Spleen (tissue), 11 donors: Measurements from ENCODE around the gene BPGM. TPM values are rescaled to one million over a fixed set of nuclear protein-coding genes. Genes with fewer than 3 reads are reported as not detected.
A peak's percentile ranks its signal among the peaks of the same experiment; 100 is the strongest.

Source experiments
- DNase-seq: peaks from one replicate; pipeline ENCODE4 v3.0.0-alpha.2; 2020
- H3K27ac ChIP-seq, 8 donors: fragments of 200-600 bp; sonication (generic) in 7 of 8; 1 replicate in 4 of 8; 2 replicates in 4 of 8; pipeline versions ENCODE4 v1.5.0 to v1.8.0; 2016 to 2021; ENCODE audit warnings: inconsistent platforms in 4 of 8, mild to moderate bottlenecking in 4 of 8, moderate library complexity in 1 of 8
- H3K27me3 ChIP-seq, 7 donors: fragments of 200-600 bp; sonication (generic) in 6 of 7; replicated peaks in 1 of 7; 1 replicate in 4 of 7; 2 replicates in 3 of 7; pipeline versions ENCODE4 v1.5.0 to v1.8.0; 2016 to 2021; ENCODE audit warnings: inconsistent platforms in 3 of 7, mild to moderate bottlenecking in 1 of 7
- H3K36me3 ChIP-seq, 6 donors: fragments of 200-600 bp; sonication (generic) in 5 of 6; 1 replicate in 4 of 6; 2 replicates in 2 of 6; pipeline versions ENCODE4 v1.5.0 to v1.8.0; 2016 to 2021; ENCODE audit warnings: inconsistent platforms in 2 of 6
- H3K4me1 ChIP-seq, 6 donors: fragments of 200-600 bp; sonication (generic) in 5 of 6; 1 replicate in 3 of 6; 2 replicates in 3 of 6; pipeline versions ENCODE4 v1.5.0 to v1.8.0; 2016 to 2021; ENCODE audit warnings: inconsistent platforms in 3 of 6
- H3K4me3 ChIP-seq, 8 donors: fragments of 200-600 bp; sonication (generic) in 7 of 8; 1 replicate in 4 of 8; 2 replicates in 4 of 8; pipeline versions ENCODE4 v1.5.0 to v1.8.0; 2016 to 2021; ENCODE audit warnings: inconsistent platforms in 4 of 8, mild to moderate bottlenecking in 4 of 8, moderate library complexity in 2 of 8
- H3K9me3 ChIP-seq, 8 donors: fragments of 200-600 bp; sonication (generic) in 7 of 8; 1 replicate in 4 of 8; 2 replicates in 4 of 8; pipeline versions ENCODE4 v1.5.0 to v1.8.0; 2016 to 2021; ENCODE audit warnings: inconsistent platforms in 4 of 8
- POLR2A ChIP-seq, 3 donors: fragments of 450-650 bp; IDR thresholded peaks; one replicate each; pipeline ENCODE4 v1.5.1; 2017; ENCODE audit warnings: antibody characterized with exemption in 3 of 3, mild to moderate bottlenecking in 1 of 3
- POLR2AphosphoS5 ChIP-seq, 3 donors: sonication (generic); formaldehyde crosslinking; IDR thresholded peaks; one replicate each; pipeline ENCODE4 v1.5.1; 2017; ENCODE audit warnings: antibody characterized with exemption in 3 of 3
- WGBS, 5 donors: extraction: QIAGEN DNeasy Blood & Tissue Kit in 3 of 5; methylation state at CpG; one replicate each; pipeline versions ENCODE4 v1.1.5 to v1.1.7; 2013 to 2018; 5-methylcytosine and 5-hydroxymethylcytosine counted together
- intact Hi-C: fragments of 100-400 bp; cut with DNase I; formaldehyde crosslinking; loops from one replicate; pipeline ENCODE4 v1.15.0; 2023; ENCODE audit warnings: low total_unique reads
- polyA plus RNA-seq, 3 donors: library from polyadenylated mRNA; stranded (reverse); fragments of 200-250 nt; gene quantifications; one replicate each; pipeline ENCODE4 v1.2.1, GENCODE V29; 2013
- total RNA-seq, 7 donors: library from RNA; depleted of rRNA in 3 of 7; stranded (reverse); fragments of >200 nt in 3 of 7; fragmentation: NEBNext Ultra II Directional in 4 of 7; extraction: Animal tissue kit (Norgen Biotek cat#: 25700) in 4 of 7; gene quantifications; one replicate each; pipeline versions ENCODE4 v1.1.0 to v1.2.1, GENCODE V29; 2016 to 2021
- TF ChIP-seq, protein P1 (sequence below), 11 experiments: fragments of 200-600 bp in 7 of 11; fragments of 450-650 bp in 4 of 11; sonication (generic) in 4 of 11; IDR thresholded peaks in 8 of 11; conservative IDR thresholded peaks in 3 of 11; 1 replicate in 7 of 11; 2 replicates in 4 of 11; pipeline versions ENCODE4 v1.4.0 to v1.8.0; 2016 to 2021; ENCODE audit warnings: antibody characterized with exemption in 11 of 11, inconsistent platforms in 4 of 11, mild to moderate bottlenecking in 1 of 11
- donor health status: healthy with polysubstance abuse.
- donor health status: DM: no; HTN: no; CAD: no; lungs with moderate emphysema.
- donor health status: DM: no; HTN: no; CAD: no.
- donor health status: Bipolar disorder and iron deficiency.
- donor health status: healthy.
- donor health status: DM: no; HTN: no; CAD: no.
- donor health status: DM: yes; HTN: yes; CAD: no.

The BPGM gene
- total and polyA plus RNA-seq, 10 donors = 10.6 to 64.4 (median 14.4) TPM

GRCh38 chr7:134645935-134646334, 718 bp upstream of the BPGM start:
- Histone ChIP-seq H3K27me3 (no peaks in the 10 kb centered on the region), H3K27ac (peak overlapping the region; percentile 78 to 93 (median 91)), H3K9me3 (peaks cover 0 to 5% (median 0%) of the 10 kb centered on the region in 8 donors), H3K4me3 (peak overlapping the region; percentile 54 to 76 (median 66)), H3K36me3 (no peaks in the 10 kb centered on the region), H3K4me1 (peaks cover 18 to 56% (median 35%) of the 10 kb centered on the region in 6 donors)
- TF ChIP-seq POLR2AphosphoS5 (IDR thresholded peaks at IDR 0.05) = no peak
- TF ChIP-seq, protein P1, sequence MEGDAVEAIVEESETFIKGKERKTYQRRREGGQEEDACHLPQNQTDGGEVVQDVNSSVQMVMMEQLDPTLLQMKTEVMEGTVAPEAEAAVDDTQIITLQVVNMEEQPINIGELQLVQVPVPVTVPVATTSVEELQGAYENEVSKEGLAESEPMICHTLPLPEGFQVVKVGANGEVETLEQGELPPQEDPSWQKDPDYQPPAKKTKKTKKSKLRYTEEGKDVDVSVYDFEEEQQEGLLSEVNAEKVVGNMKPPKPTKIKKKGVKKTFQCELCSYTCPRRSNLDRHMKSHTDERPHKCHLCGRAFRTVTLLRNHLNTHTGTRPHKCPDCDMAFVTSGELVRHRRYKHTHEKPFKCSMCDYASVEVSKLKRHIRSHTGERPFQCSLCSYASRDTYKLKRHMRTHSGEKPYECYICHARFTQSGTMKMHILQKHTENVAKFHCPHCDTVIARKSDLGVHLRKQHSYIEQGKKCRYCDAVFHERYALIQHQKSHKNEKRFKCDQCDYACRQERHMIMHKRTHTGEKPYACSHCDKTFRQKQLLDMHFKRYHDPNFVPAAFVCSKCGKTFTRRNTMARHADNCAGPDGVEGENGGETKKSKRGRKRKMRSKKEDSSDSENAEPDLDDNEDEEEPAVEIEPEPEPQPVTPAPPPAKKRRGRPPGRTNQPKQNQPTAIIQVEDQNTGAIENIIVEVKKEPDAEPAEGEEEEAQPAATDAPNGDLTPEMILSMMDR (IDR thresholded peaks at IDR 0.05 in 8 of 11, conservative IDR thresholded peaks at IDR 0.05 in 3 of 11) = no peak
- TF ChIP-seq POLR2A (IDR thresholded peaks at IDR 0.05) = no peak
- intact Hi-C loops = no loop called here
- 3 to 9% (median 6%) methylated on average over 8 of the region's 8 CpGs for WGBS, 5 donors
- DNase-seq = no peak

GRCh38 chr7:134648456-134648855, 1.8 kb downstream of the BPGM start:
- Histone ChIP-seq H3K4me3 (peak overlapping the region in 2 of 8 donors; percentile 66 to 75), H3K9me3 (no peaks in the 10 kb centered on the region), H3K4me1 (peaks cover 18 to 63% (median 37%) of the 10 kb centered on the region in 6 donors), H3K27ac (peak overlapping the region in 3 of 8 donors; percentile 91 to 93 (median 91)), H3K27me3 (no peaks in the 10 kb centered on the region), H3K36me3 (no peaks in the 10 kb centered on the region)
- intact Hi-C loops = no loop called here
- DNase-seq = no peak
- 82 to 93% (median 85%) methylated on average over 6 of the region's 6 CpGs for WGBS, 5 donors
- no peak for TF ChIP-seq POLR2A (IDR thresholded peaks at IDR 0.05)
- TF ChIP-seq, protein P1 (IDR thresholded peaks at IDR 0.05 in 8 of 11, conservative IDR thresholded peaks at IDR 0.05 in 3 of 11) = no peak
- TF ChIP-seq POLR2AphosphoS5 (IDR thresholded peaks at IDR 0.05) = no peak

DNA sequence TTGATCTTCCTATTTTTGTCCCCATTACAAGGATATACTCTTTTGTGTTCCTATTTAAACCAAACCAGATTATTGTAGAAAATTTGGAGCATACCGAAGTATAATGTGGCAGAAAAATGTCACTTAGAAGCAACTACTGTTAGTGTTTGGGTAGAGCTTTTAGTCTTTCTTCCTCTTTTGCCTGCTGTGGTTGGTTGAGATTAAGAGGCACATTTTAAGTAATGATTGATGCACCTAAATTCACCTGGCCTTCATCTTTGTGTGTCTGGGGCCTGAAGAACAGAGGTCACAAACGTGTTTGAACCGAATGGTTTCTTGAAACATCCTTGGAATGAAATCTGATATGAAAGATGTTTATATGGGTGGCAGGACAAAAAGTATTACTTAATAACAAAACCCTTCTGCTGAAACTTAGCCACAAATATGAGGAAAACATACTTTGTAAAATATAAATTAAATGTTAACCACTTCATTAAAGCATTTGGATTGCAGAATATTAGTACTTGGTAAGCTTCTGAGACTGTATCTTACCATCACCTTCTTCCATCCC, 2.6 kb downstream of the BPGM start:
- H3K9me3 ChIP-seq = no peaks in the 10 kb centered on the region
- DNase-seq = no peak
- no peak overlapping the region for H3K4me3 ChIP-seq
- TF ChIP-seq, protein P1 (IDR thresholded peaks at IDR 0.05 in 8 of 11, conservative IDR thresholded peaks at IDR 0.05 in 3 of 11) = no peak
- no peak for TF ChIP-seq POLR2AphosphoS5 (IDR thresholded peaks at IDR 0.05)
- no peak for TF ChIP-seq POLR2A (IDR thresholded peaks at IDR 0.05)
- no peaks in the 10 kb centered on the region for H3K36me3 ChIP-seq
- H3K27ac ChIP-seq = no peak overlapping the region
- intact Hi-C loops = no loop called here
- 49 to 60% (median 54%) methylated on average over 3 of the region's 3 CpGs for WGBS, 5 donors
- no peaks in the 10 kb centered on the region for H3K27me3 ChIP-seq
- H3K4me1 ChIP-seq = peaks cover 18 to 62% (median 37%) of the 10 kb centered on the region in 6 donors

DNA sequence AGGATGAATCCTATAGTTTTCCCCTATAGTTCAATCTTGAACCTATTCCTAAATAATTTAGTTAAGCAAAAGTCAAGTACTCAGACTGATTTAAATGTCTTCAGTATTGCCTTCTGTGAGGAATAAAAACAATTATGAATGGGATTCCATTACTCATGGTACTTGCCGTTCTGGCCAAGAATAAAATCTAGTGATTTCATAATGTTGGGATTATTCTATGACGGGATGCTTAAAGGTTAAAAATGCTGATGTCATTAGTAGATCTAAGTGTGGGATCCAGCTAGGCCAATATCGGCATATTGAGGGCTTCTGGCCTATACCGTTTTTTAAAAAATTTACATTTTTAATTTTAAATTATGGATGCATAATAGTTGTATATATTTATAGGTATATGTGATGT, 5.3 kb downstream of the BPGM start:
- no peak overlapping the region for H3K27ac ChIP-seq
- no peak overlapping the region for H3K4me3 ChIP-seq
- DNase-seq = no peak
- H3K36me3 ChIP-seq = no peaks in the 10 kb centered on the region
- peaks cover 6 to 44% (median 23%) of the 10 kb centered on the region in 6 donors for H3K4me1 ChIP-seq
- no peaks in the 10 kb centered on the region for H3K27me3 ChIP-seq
- TF ChIP-seq, protein P1 (IDR thresholded peaks at IDR 0.05 in 8 of 11, conservative IDR thresholded peaks at IDR 0.05 in 3 of 11) = no peak
- no peak for TF ChIP-seq POLR2A (IDR thresholded peaks at IDR 0.05)
- no peak for TF ChIP-seq POLR2AphosphoS5 (IDR thresholded peaks at IDR 0.05)
- 93 to 97% (median 96%) methylated on average over 4 of the region's 4 CpGs for WGBS, 5 donors
- H3K9me3 ChIP-seq = peaks cover 0 to 6% (median 0%) of the 10 kb centered on the region in 8 donors
- intact Hi-C loops = no loop called here
